PC-9 (cell line): ENCODE measurements around the gene AOPEP. TPM values are rescaled to one million over a fixed set of nuclear protein-coding genes. Genes with fewer than 3 reads are reported as not detected.
A peak's percentile ranks its signal among the peaks of the same experiment; 100 is the strongest.

Source experiments
- BruUV-seq: library from RNA; stranded (reverse); fragments of 400-500 nt; replicated peaks from 2 replicates; lab custom pipeline; 2021; lab: Mats Ljungman, UMichigan
- CTCF ChIA-PET: fragments of 300-600 bp; sonication (Branson Sonifier 250); formaldehyde crosslinking; loops from one replicate; lab custom pipeline; 2022; ENCODE audit warnings: antibody characterized with exemption; lab: Charles Lee
- POLR2A ChIA-PET: fragments of 300-600 bp; sonication (Branson Sonifier 250); formaldehyde crosslinking; loops from one replicate; lab custom pipeline; 2022; ENCODE audit warnings: antibody characterized with exemption; ENCODE audit not compliant: unreplicated experiment; lab: Charles Lee
- DNase-seq, 2 experiments: peaks; one replicate each; pipeline versions ENCODE4 v3.0.0 to v3.0.0-alpha.2; 2015 to 2022; ENCODE audit warnings: mixed read lengths in 1 of 2
- H2AFZ ChIP-seq: fragments of 200-600 bp; sonication (generic); 2 replicates; pipeline ENCODE4 v1.8.1; 2017; ENCODE audit warnings: antibody characterized with exemption
- H3F3A ChIP-seq: fragments of 200-600 bp; sonication (generic); 2 replicates; pipeline ENCODE4 v1.8.1; 2017; ENCODE audit warnings: antibody characterized with exemption, mild to moderate bottlenecking, low read depth; ENCODE audit not compliant: insufficient read depth
- H3K27ac ChIP-seq: fragments of 200-600 bp; sonication (generic); 2 replicates; pipeline ENCODE4 v1.6.1; 2016; ENCODE audit warnings: mixed run types
- H3K27me3 ChIP-seq: fragments of 200-600 bp; sonication (generic); 2 replicates; pipeline ENCODE4 v1.6.1; 2016; ENCODE audit warnings: low read depth, mixed run types; ENCODE audit not compliant: insufficient read depth
- H3K36me3 ChIP-seq: fragments of 200-600 bp; sonication (generic); 2 replicates; pipeline ENCODE4 v1.6.1; 2016; ENCODE audit warnings: low read depth, mixed run types
- H3K4me1 ChIP-seq: fragments of 200-600 bp; sonication (generic); replicated peaks from 2 replicates; pipeline ENCODE4 v1.6.1; 2016; ENCODE audit warnings: mixed run types; ENCODE audit not compliant: insufficient read depth
- H3K4me2 ChIP-seq: fragments of 200-600 bp; sonication (generic); 2 replicates; pipeline ENCODE4 v1.6.1; 2017; ENCODE audit warnings: mixed run types
- H3K4me3 ChIP-seq: fragments of 200-600 bp; sonication (generic); 2 replicates; pipeline ENCODE4 v1.6.1; 2016; ENCODE audit warnings: mixed run types
- H3K79me2 ChIP-seq: fragments of 200-600 bp; sonication (generic); 2 replicates; pipeline ENCODE4 v1.6.1; 2017; ENCODE audit warnings: low read depth, mixed run types
- H3K9me2 ChIP-seq: fragments of 200-600 bp; sonication (generic); 2 replicates; pipeline ENCODE4 v1.8.1; 2017; ENCODE audit warnings: mild to moderate bottlenecking; ENCODE audit not compliant: insufficient read depth
- H3K9me3 ChIP-seq: fragments of 200-600 bp; sonication (generic); 2 replicates; pipeline ENCODE4 v1.8.1; 2016; ENCODE audit warnings: low read depth; ENCODE audit not compliant: insufficient read depth
- H4K20me1 ChIP-seq: fragments of 200-600 bp; sonication (generic); 2 replicates; pipeline ENCODE4 v1.8.1; 2017; ENCODE audit not compliant: insufficient read depth
- EZH2 ChIP-seq: fragments of 200-600 bp; sonication (generic); IDR thresholded peaks from 2 replicates; pipeline ENCODE4 v1.8.0; 2017; ENCODE audit warnings: antibody characterized with exemption, low read depth
- intact Hi-C: fragments of 100-400 bp; cut with micrococcal nuclease; formaldehyde crosslinking; loops from one replicate; pipeline ENCODE4 v1.10.0; 2022; ENCODE audit not compliant: unreplicated experiment
- total RNA-seq: library from RNA; stranded (reverse); gene quantifications from 2 replicates; pipeline ENCODE4 v1.2.3, GENCODE V29; 2021
- TF ChIP-seq, protein P1 (sequence below): fragments of 200-600 bp; sonication (generic); conservative IDR thresholded peaks from 2 replicates; pipeline ENCODE4 v1.6.1; 2017; ENCODE audit warnings: mixed run types, antibody characterized with exemption, mild to moderate bottlenecking, moderate library complexity

AOPEP gene
- total RNA-seq, 1 experiment from 2014 or later: 90.0 TPM

DNA sequence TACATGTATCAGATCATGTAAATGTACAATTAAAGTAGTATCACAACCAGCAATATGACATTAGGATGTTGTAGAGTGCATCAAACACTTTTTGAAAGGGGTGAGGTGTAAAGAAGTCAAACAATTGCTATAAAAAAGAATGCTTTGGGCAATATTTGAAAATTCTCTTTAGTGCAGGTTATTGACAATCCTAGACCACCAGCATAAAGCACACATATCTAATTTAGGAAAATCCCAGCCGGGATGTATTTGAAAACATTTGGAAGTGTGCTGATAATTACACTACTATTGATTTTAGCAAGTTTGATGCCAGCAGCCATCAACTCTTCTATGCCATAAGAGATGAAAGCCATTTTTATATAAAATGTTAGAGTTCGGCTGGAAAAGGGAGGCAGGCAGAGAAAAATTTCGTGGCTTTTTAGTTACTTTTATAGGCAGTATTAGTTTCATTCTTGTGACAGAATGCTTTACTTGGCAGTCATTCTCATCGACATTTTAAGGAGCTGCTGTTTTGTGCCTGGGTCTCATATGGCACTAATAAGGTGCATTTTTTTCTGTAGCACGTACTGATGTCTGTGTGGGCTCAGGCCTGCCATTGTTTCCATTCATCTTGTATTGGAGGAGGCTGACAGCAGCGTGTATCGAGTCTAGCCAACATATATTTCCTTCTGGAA is 285.7 kb downstream of the AOPEP start:
- Histone ChIP-seq H3K27me3 (no peaks in the 10 kb centered on the region), H2AFZ (no peak overlapping the region), H3K4me2 (no peak overlapping the region), H3K27ac (peak overlapping the region; percentile 16; the same call in 1 of the 2 replicates), H3K79me2 (peaks cover 97% of the 10 kb centered on the region), H3K4me3 (no peak overlapping the region), H4K20me1 (no peaks in the 10 kb centered on the region), H3K9me3 (no peaks in the 10 kb centered on the region), H3K36me3 (peaks cover 77% of the 10 kb centered on the region), H3F3A (peaks cover 45% of the 10 kb centered on the region), H3K9me2 (no peaks in the 10 kb centered on the region), H3K4me1 (peaks cover 40% of the 10 kb centered on the region)
- TF ChIP-seq, protein P1, sequence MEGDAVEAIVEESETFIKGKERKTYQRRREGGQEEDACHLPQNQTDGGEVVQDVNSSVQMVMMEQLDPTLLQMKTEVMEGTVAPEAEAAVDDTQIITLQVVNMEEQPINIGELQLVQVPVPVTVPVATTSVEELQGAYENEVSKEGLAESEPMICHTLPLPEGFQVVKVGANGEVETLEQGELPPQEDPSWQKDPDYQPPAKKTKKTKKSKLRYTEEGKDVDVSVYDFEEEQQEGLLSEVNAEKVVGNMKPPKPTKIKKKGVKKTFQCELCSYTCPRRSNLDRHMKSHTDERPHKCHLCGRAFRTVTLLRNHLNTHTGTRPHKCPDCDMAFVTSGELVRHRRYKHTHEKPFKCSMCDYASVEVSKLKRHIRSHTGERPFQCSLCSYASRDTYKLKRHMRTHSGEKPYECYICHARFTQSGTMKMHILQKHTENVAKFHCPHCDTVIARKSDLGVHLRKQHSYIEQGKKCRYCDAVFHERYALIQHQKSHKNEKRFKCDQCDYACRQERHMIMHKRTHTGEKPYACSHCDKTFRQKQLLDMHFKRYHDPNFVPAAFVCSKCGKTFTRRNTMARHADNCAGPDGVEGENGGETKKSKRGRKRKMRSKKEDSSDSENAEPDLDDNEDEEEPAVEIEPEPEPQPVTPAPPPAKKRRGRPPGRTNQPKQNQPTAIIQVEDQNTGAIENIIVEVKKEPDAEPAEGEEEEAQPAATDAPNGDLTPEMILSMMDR: no peak
- TF ChIP-seq EZH2: no peak
- intact Hi-C loops: no loop called here
- ChIA-PET POLR2A (no interaction called here), CTCF (no interaction called here)
- no TSS peak for BruUV-seq
- no peak for DNase-seq

DNA sequence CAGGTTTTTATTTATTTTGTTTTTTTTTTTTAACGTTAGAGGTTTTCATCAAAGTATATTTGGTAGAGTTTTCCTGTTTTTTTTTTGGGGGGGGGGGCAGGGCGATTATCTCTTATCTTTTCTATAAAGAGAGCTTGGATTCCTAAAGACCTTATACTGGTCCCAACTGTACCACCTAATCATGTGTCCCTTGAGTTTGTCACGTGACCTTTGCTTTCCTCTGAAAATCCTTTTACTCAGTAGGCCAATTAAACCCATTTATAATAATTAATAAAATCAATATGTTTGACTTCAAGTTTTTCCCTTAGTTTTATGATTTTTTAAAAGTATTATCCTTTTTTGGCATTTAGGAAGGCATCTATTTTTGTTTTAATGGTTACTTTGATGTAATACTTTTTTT is 286.4 kb downstream of the AOPEP start:
- peaks cover 80% of the 10 kb centered on the region for H3K36me3 ChIP-seq
- H3K9me2 ChIP-seq: no peaks in the 10 kb centered on the region
- no peak overlapping the region for H2AFZ ChIP-seq
- H3K4me3 ChIP-seq: no peak overlapping the region
- H4K20me1 ChIP-seq: no peaks in the 10 kb centered on the region
- CTCF ChIA-PET: no interaction called here
- H3K27me3 ChIP-seq: no peaks in the 10 kb centered on the region
- H3K27ac ChIP-seq: peak overlapping the region; percentile 42; the same call in 1 of the 2 replicates
- H3F3A ChIP-seq: peaks cover 51% of the 10 kb centered on the region
- H3K4me1 ChIP-seq: peaks cover 40% of the 10 kb centered on the region
- no TSS peak for BruUV-seq
- POLR2A ChIA-PET: no interaction called here
- TF ChIP-seq EZH2: no peak
- TF ChIP-seq, protein P1: no peak
- no peak overlapping the region for H3K4me2 ChIP-seq
- no peaks in the 10 kb centered on the region for H3K9me3 ChIP-seq
- intact Hi-C loops: no loop called here
- DNase-seq: no peak
- H3K79me2 ChIP-seq: peaks cover 97% of the 10 kb centered on the region

DNA sequence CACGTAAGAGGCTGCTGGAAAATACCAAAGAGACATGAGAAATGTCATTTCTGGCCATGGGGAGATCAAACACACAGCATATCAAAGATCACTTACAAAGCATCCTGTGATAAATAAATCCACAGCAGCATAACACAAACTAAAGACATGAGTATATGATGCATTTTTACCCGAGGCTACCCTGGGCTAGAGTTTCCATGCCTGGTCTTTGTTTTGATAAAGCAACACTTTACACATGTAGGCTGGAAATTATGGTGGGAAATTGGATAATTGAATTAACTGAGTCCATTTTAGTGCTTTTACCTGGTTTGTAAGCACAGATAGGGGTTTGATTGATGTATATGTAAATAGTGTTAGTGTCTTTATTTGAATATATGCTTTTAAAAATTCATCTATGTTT is 288.4 kb downstream of the AOPEP start:
- Histone ChIP-seq H4K20me1 (peaks cover 3% of the 10 kb centered on the region; the same call in 1 of the 2 replicates), H3K9me3 (no peaks in the 10 kb centered on the region), H3K9me2 (no peaks in the 10 kb centered on the region), H2AFZ (no peak overlapping the region), H3K4me2 (no peak overlapping the region), H3K4me3 (no peak overlapping the region), H3K4me1 (peaks cover 24% of the 10 kb centered on the region; the same call in 1 of the 2 replicates), H3K27ac (peak overlapping the region; percentile 42; the same call in 1 of the 2 replicates), H3K36me3 (peaks cover 82% of the 10 kb centered on the region), H3K79me2 (peaks cover 97% of the 10 kb centered on the region), H3F3A (peaks cover 56% of the 10 kb centered on the region), H3K27me3 (no peaks in the 10 kb centered on the region)
- no TSS peak for BruUV-seq
- ChIA-PET CTCF (no interaction called here), POLR2A (no interaction called here)
- TF ChIP-seq EZH2: no peak
- TF ChIP-seq, protein P1: no peak
- no peak for DNase-seq
- intact Hi-C loops: loop anchor here (5.0 kb wide), 1 partner anchor 77 kb away; no protein-coding TSS in a partner anchor
